GM19468 (cell line): ENCODE results near the gene SORT1.
A peak's percentile ranks its signal among the peaks of the same experiment; 100 is the strongest.
"Not testable (repeated sequence)": the region's sequence is repeated elsewhere in the genome, so short reads cannot be mapped to it uniquely, and the experiment has no call there.

Source experiments
- ATAC-seq: cut with Tn5 transposase; IDR thresholded peaks from one replicate; pipeline ENCODE4 v1.9.1; 2021; ENCODE audit warnings: mild to moderate bottlenecking, moderate library complexity, moderate number of reproducible peaks; ENCODE audit not compliant: unreplicated experiment; ENCODE audit errors: extremely low read depth

Gene SORT1

DNA sequence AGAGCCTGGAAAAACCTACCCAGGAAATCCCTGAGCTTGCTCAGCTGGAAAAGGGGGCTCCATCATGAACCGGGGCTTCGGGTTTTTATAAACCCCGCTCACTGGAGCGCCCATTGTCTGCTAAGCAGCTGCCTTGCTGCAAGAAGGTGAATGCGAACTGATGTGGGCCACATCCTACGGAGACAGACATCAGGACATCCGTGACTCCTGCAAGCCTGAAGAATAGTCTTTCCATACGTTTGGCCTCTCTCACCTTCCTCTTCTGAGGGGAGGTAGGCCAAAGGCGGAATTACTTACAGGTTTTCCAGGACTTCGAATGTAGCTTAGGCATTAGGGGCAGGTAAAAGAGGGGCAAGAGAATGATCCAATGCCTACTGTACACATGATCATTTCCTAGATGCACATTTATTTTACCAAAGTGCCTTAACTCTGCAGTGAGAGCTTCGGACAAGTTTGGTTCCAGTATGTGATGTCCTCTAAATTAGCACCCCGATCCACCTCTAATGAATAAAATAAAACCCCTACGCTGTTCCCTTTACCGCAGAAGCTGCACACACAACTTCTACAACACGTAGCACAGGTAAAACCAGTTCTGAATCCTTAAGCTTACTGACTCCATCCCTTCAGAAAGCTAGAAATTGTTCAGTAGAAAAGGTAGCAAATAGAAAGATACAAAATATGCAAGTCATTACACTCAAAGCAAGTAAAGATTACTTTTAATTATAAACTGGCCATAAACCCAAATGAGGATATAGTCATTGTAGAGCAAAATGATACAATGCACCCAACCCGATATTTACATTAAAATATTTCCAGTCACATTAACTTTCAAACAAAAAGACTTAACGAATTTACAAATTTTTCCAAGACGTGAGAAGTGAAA, 866 bp upstream of the SORT1 start:
- no peak for ATAC-seq

DNA sequence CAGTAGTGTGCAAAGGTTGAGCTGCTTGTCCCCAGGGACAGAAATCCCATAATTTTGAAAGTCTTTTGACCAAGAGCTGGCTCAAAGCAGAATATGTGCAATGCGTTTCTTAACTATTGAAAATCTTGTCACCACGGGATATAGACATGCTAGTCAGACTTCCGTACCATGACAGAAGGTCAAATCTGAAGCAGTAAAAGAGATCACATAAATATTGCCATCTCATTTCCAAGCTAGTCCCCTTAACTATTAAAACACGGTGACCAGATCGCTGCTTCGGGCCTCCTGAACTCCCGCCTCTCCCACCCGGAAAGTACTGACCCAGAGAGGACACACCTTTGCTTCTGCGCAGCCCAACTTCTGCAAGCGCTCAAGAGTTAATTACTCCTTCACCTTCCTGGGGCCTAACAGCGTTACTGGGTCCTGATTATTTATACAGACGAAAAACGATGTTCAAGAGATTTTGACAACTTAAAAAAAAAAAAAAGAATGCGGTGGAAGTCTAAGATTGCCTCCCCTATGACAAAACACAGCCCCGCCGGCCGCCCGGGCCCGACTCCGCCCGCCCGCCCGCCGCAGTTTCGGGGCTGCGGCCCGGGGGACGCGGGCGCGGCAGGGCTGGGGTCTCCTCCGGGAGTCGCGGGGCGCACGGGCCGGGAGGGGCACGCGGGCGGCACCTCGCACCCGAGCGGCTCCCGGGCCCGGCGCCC, 692 bp downstream of the SORT1 start:
- no peak for ATAC-seq

- ATAC-seq: no peak
Observed at GRCh38 chr1:109396513-109396839, 1.2 kb downstream of the SORT1 start.

DNA sequence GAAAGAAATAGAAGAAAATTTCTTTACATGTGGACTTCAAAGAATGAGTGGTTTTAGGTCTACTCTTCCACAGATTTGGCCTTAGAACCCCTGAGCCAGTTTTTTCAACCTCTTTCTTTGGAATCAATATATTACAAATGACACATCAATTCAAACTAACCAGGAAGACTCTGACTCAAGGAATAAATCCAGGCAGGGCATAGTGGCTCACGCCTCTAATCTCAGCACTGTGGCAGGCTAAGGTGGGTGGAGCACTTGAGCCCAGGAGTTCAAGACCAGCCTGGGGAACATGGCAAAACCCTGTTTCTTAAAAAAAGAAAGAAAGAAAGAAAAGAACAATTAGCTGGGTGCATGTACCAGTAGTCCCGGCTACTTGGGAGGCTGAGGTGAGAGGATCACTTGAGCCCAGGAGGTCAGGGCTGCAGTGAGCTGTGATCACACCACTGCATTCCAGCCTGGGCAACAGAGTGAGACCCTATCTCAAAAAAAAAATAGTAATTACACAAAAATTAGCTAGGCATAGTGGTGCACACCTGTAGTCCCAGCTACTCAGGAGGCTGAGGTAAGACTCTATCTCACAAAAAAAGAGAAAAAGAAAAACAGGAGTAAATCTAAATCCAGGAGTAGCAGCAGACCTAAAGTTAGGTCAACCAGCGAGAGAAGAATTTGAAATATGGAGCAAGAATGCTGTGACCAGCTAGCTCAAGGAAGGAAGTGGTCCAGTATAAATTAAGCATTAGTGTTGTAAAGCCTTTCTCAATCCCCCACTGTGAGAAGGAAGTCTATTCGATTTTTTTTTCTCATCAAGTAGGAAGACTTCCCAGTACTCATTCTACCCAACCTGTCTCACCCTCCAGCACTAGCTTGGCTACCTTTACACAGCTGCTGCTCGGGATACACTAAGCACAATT, 1.9 kb downstream of the SORT1 start:
- ATAC-seq: no peak

DNA sequence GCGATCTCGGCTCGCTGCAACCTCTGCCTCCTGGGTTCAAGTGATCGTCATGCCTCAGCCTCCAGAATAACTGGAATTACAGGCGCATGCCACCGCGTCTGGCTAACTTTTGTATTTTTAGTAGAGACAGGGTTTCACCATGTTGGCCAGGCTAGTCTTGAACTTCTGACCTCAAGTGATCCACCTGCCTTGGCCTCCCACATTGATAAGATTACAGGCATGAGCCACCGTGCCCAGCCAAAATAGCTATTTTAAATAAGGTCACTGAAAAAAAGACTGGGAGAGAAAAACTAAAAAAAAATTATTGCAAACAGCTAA, 2.5 kb downstream of the SORT1 start:
- not testable (repeated sequence) for ATAC-seq

- ATAC-seq: no peak
Observed at GRCh38 chr1:109394591-109395281, 3.0 kb downstream of the SORT1 start.

DNA sequence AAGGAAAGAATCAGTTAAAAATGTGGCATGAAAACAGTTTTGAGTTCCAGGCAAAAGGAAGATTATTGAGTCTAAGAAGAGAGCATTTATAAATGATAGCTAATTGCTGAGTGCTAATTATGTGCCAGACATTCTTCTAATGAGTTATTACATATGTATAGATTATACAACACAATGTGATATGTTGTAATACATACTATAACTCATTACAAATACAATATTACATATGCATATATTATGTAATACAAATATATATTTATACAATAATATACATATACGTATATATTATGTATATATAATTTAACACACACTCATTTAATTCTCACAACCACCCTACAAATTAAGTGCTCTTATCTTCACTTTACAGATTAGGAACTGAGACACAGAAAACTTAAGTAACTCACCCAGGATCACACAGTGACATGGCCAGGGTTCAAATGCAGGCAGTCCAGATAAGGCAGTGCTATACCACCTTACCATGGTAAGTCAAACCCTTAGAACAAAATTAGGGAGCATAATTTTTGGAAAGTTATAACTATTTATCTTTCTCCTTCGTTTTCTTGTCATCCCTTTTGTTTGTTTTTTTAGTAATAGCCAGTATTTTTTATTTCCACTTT, 4.0 kb downstream of the SORT1 start:
- no peak for ATAC-seq

- ATAC-seq: no peak
Observed at GRCh38 chr1:109392788-109393616, 4.7 kb downstream of the SORT1 start.

DNA sequence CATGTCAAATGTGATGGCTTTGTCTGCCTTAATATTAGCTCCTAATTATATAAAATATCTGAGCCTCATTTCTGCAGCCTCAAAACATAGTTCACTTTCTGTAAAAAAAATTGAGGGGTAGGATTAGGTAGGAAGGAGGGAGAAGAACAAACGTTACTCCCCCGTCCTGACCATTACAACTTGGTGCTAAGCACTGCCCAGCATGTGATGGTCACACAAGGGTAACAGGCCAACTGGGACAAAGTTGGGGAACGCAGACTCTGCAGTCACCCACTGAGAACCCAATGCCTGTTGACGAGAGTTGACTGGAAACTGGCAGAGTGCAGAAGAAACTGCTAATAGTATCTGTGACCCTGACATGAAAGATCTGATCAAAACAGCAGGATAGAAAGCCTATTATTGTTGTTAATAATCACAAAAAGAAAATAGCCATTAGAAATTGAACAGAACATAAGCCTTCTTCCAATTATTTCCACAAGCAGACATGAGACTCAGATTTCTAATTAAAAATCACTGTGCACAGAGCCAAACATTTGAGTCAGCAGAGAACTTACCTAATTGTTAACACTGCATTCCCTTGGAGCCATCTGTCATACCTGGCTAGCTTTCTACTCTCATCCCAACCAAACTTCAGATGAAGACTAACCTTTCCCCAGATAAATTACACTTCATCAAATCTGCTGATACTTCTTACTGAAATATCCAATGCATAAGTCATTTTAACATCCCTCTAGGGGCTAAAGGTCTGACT, 5.5 kb downstream of the SORT1 start:
- ATAC-seq: no peak

GRCh38 chr1:109391626-109392025, 6.1 kb downstream of the SORT1 start:
- peak; percentile 42 for ATAC-seq

- ATAC-seq: no peak
Observed at GRCh38 chr1:109391157-109391556, 6.6 kb downstream of the SORT1 start.

GRCh38 chr1:109389638-109390341, 7.9 kb downstream of the SORT1 start:
- no peak for ATAC-seq

DNA sequence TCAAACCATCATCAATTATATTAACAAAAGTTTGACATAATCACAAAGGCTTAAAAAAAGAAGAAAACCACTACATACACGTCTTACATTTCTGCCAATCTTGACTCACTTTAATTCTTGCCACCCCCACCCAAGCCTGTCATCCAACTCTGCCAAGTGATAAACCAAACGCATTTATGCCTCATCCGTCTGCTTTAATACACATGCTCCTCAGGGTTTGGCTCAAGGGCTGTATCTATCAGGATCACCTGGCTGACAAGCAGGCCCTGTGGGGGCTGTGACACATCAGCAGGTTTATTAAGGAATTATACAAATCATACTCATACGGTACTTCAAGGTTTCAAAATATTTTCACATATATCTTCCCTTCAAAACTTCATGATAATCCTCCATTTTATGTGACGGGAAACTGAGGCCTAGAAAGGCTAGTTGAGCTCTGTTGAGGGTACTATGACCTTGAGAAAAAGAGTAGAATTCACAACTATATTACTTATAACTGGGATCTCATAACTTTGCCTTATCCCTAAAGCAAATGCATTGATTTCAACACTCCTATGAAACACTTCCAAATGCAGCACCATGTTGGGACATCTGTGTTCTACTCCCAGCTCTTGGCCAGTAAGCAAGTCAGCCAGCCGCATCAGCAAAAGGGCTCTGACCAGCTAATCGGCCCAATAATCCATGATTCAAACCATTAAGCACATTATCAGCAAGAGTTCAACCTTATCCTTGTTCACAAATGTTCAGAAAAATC, 8.7 kb downstream of the SORT1 start:
- ATAC-seq: no peak

DNA sequence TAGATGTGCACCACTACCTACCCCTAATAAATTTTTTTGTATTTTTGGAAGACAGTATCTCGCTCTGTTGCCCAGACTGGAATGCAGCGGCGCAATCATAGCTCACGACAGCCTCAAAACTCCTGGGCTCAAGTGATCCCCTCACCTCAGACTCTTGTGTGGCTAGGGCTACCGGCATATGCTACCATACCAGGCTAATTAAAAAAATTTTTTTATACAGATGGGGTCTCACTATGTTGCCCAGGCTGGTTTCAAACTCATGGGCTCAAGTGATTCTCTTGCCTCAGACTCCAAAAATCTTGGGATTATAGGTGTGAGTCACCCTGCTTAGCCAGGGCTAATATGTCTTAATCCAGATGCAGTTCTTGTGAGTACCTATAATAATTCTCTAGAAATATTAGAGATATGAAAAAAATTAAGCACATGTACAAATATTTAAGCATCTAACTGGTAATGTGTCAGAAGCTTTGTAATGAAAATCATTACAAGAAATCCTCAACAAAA, 9.5 kb downstream of the SORT1 start:
- no peak for ATAC-seq

- no peak for ATAC-seq
Observed at GRCh38 chr1:109386054-109386717, 11.5 kb downstream of the SORT1 start.

GRCh38 chr1:109385417-109385816, 12.3 kb downstream of the SORT1 start:
- no peak for ATAC-seq
